OCI-LY1 (cell line): ENCODE measurements around the gene DOCK1.

Source experiments
- H2AFZ ChIP-seq: fragments of 200-600 bp; sonication (generic), shearing (Covaris generic); 2 replicates; pipeline ENCODE4 v1.6.0; 2014; ENCODE audit warnings: antibody characterized with exemption, mild to moderate bottlenecking, low read length
- H3F3A ChIP-seq: fragments of 200-600 bp; sonication (generic), shearing (Covaris generic); 2 replicates; pipeline ENCODE4 v1.6.0; 2014; ENCODE audit warnings: mild to moderate bottlenecking, antibody characterized with exemption, low read length, moderate library complexity; ENCODE audit not compliant: insufficient read depth
- H3K27ac ChIP-seq: fragments of 200-600 bp; sonication (generic); 2 replicates; pipeline ENCODE4 v1.5.1; 2014; ENCODE audit warnings: low read length, mixed run types, mild to moderate bottlenecking, low read depth; ENCODE audit not compliant: poor library complexity, severe bottlenecking
- H3K27me3 ChIP-seq: fragments of 200-600 bp; sonication (generic); 2 replicates; pipeline ENCODE4 v1.6.0; 2014; ENCODE audit warnings: antibody characterized with exemption, mild to moderate bottlenecking, low read length, moderate library complexity; ENCODE audit not compliant: insufficient read depth
- H3K36me3 ChIP-seq: fragments of 200-600 bp; sonication (generic); 2 replicates; pipeline ENCODE4 v1.6.1; 2014; ENCODE audit warnings: mild to moderate bottlenecking, antibody characterized with exemption, low read length, moderate library complexity, mixed read lengths; ENCODE audit not compliant: insufficient read depth
- H3K4me1 ChIP-seq: fragments of 200-600 bp; sonication (generic); 2 replicates; pipeline ENCODE4 v1.5.1; 2014; ENCODE audit warnings: mild to moderate bottlenecking, low read length, moderate library complexity; ENCODE audit not compliant: insufficient read depth, severe bottlenecking
- H3K4me2 ChIP-seq: fragments of 200-600 bp; sonication (generic), shearing (Covaris generic); 2 replicates; pipeline ENCODE4 v1.6.1; 2014; ENCODE audit warnings: low read length
- H3K4me3 ChIP-seq: fragments of 200-600 bp; sonication (generic); 2 replicates; pipeline ENCODE4 v1.5.1; 2014; ENCODE audit warnings: low read length, low read depth, mild to moderate bottlenecking, mixed read lengths; ENCODE audit not compliant: poor library complexity, severe bottlenecking
- H3K79me2 ChIP-seq: fragments of 200-600 bp; shearing (Covaris generic); 2 replicates; pipeline ENCODE4 v1.6.1; 2016; ENCODE audit warnings: mixed run types, low read length, mixed read lengths; ENCODE audit not compliant: insufficient read depth
- H3K9ac ChIP-seq: fragments of 200-600 bp; sonication (generic), shearing (Covaris generic); 2 replicates; pipeline ENCODE4 v1.6.1; 2014; ENCODE audit warnings: mild to moderate bottlenecking, low read length, mixed read lengths
- H3K9me2 ChIP-seq: fragments of 200-600 bp; sonication (generic), shearing (Covaris generic); 2 replicates; pipeline ENCODE4 v1.6.1; 2014; ENCODE audit warnings: low read depth, mild to moderate bottlenecking, low read length, mixed read lengths
- H3K9me3 ChIP-seq: fragments of 200-600 bp; shearing (Covaris generic); 2 replicates; pipeline ENCODE4 v1.6.1; 2014; ENCODE audit warnings: low read length, mixed read lengths
- H4K20me1 ChIP-seq: fragments of 200-600 bp; sonication (generic), shearing (Covaris generic); 2 replicates; pipeline ENCODE4 v1.6.0; 2016; ENCODE audit warnings: mild to moderate bottlenecking, low read length; ENCODE audit not compliant: insufficient read depth
- EZH2 ChIP-seq: fragments of 200-600 bp; sonication (generic), shearing (Covaris generic); IDR thresholded peaks from 2 replicates; pipeline ENCODE4 v1.8.0; 2017; ENCODE audit warnings: borderline replicate concordance, mixed run types, mild to moderate bottlenecking, antibody characterized with exemption, low read length, moderate library complexity, mixed read lengths
- TF ChIP-seq, protein P1 (sequence below): fragments of 200-600 bp; sonication (generic), shearing (Covaris generic); IDR thresholded peaks from 2 replicates; pipeline ENCODE4 v1.5.1; 2017; ENCODE audit warnings: mild to moderate bottlenecking, antibody characterized with exemption, low read length, moderate library complexity, mixed read lengths

Gene DOCK1

DNA sequence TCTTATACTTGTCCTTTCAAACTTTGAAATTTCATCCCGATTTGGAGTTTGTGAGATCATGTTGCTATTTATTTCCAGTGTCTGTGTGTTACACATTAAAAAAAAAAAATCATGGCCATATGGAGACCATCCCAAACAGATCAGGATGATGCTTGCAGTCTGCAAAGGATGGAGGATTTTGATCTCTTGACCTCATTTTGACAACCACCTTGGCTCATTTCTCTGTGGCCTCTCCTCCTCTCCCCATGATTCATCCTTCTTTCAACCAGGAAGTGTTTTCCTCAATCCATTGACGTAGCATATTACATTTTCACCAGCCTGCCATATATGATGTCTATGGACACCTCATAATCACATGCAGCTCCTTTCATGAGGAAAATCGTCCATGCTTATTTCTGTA, 360.1 kb downstream of the DOCK1 start:
- H3K27me3 ChIP-seq, result no peaks in the 10 kb centered on the region
- no peaks in the 10 kb centered on the region for H3K9me2 ChIP-seq
- H3K4me1 ChIP-seq, result no peaks in the 10 kb centered on the region
- H3K9me3 ChIP-seq, result no peaks in the 10 kb centered on the region
- H3K4me2 ChIP-seq, result no peak overlapping the region
- no peak overlapping the region for H2AFZ ChIP-seq
- no peak overlapping the region for H3K27ac ChIP-seq
- H3K9ac ChIP-seq, result no peak overlapping the region
- TF ChIP-seq, protein P1, sequence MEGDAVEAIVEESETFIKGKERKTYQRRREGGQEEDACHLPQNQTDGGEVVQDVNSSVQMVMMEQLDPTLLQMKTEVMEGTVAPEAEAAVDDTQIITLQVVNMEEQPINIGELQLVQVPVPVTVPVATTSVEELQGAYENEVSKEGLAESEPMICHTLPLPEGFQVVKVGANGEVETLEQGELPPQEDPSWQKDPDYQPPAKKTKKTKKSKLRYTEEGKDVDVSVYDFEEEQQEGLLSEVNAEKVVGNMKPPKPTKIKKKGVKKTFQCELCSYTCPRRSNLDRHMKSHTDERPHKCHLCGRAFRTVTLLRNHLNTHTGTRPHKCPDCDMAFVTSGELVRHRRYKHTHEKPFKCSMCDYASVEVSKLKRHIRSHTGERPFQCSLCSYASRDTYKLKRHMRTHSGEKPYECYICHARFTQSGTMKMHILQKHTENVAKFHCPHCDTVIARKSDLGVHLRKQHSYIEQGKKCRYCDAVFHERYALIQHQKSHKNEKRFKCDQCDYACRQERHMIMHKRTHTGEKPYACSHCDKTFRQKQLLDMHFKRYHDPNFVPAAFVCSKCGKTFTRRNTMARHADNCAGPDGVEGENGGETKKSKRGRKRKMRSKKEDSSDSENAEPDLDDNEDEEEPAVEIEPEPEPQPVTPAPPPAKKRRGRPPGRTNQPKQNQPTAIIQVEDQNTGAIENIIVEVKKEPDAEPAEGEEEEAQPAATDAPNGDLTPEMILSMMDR, result no peak
- TF ChIP-seq EZH2, result no peak
- no peaks in the 10 kb centered on the region for H3K79me2 ChIP-seq
- no peaks in the 10 kb centered on the region for H3K36me3 ChIP-seq
- no peak overlapping the region for H3K4me3 ChIP-seq
- no peaks in the 10 kb centered on the region for H3F3A ChIP-seq
- H4K20me1 ChIP-seq, result no peaks in the 10 kb centered on the region

DNA sequence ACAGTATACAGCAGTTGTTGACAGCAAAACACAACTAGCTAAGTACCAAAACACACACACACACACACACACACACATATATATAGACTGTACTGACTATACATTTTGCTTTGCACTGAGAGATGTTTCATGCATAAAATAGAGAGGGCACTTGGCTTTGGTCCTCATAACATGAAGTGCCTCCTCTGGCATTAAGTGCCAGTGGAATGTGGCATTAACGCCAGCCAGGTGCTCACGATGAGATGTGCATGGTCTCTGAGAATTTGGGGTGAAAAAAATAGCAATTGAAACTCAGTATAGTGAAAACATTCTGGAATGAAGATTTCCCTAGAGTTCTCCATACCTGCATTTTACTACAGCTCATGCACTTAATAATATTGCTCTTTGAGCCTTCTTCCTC, 361.2 kb downstream of the DOCK1 start:
- Histone ChIP-seq H3K27ac (no peak overlapping the region), H3K9me3 (no peaks in the 10 kb centered on the region), H3F3A (no peaks in the 10 kb centered on the region)

DNA sequence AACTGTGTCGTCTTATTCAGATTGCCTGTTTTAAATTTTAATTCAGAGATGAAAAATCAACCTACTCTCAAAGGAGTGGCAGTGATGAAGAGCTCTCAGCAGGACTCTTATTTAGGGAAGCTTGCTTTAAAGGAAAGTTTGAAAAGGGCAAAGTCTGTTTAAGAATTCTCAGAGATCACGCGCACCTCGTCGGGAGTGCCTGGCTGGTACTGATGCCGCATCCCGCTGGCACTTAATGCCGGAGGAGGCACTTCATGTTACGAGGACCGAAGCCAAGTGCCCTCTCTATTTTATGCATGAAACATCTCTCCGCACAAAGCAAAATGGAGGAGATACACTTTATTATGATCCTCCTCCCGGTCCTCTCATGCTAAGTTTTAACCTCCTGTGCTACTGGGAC, 362.2 kb downstream of the DOCK1 start:
- H3K9me3 ChIP-seq, result no peaks in the 10 kb centered on the region

More for the DNA sequence above, 361.2 kb downstream of the DOCK1 start:
- Histone ChIP-seq H2AFZ (no peak overlapping the region), H3K4me1 (no peaks in the 10 kb centered on the region), H3K36me3 (no peaks in the 10 kb centered on the region), H3K9me2 (no peaks in the 10 kb centered on the region), H3K9ac (no peak overlapping the region), H3K4me3 (no peak overlapping the region), H3K79me2 (no peaks in the 10 kb centered on the region), H3K27me3 (no peaks in the 10 kb centered on the region), H4K20me1 (no peaks in the 10 kb centered on the region), H3K4me2 (no peak overlapping the region)
- TF ChIP-seq, protein P1, result no peak
- no peak for TF ChIP-seq EZH2

More for the DNA sequence above, 362.2 kb downstream of the DOCK1 start:
- no peaks in the 10 kb centered on the region for H4K20me1 ChIP-seq
- H3K27ac ChIP-seq, result no peak overlapping the region
- H3K79me2 ChIP-seq, result no peaks in the 10 kb centered on the region
- H3F3A ChIP-seq, result no peaks in the 10 kb centered on the region
- no peak overlapping the region for H3K9ac ChIP-seq
- H3K27me3 ChIP-seq, result no peaks in the 10 kb centered on the region
- H3K4me1 ChIP-seq, result no peaks in the 10 kb centered on the region
- H3K4me2 ChIP-seq, result no peak overlapping the region
- no peak overlapping the region for H3K4me3 ChIP-seq
- no peaks in the 10 kb centered on the region for H3K9me2 ChIP-seq
- TF ChIP-seq EZH2, result no peak
- TF ChIP-seq, protein P1, result no peak
- no peaks in the 10 kb centered on the region for H3K36me3 ChIP-seq
- H2AFZ ChIP-seq, result no peak overlapping the region
